Loucy (cell line): ENCODE measurements around the gene SYNE3.

Source experiments
- H2AFZ ChIP-seq: fragments of 200-600 bp; sonication (generic); 2 replicates; pipeline ENCODE4 v1.6.0; 2016; ENCODE audit warnings: antibody characterized with exemption, mild to moderate bottlenecking, low read length, moderate library complexity
- H3F3A ChIP-seq: fragments of 200-600 bp; 2 replicates; pipeline ENCODE4 v1.6.0; 2016; ENCODE audit warnings: antibody characterized with exemption, low read depth, mild to moderate bottlenecking
- H3K27me3 ChIP-seq: fragments of 200-600 bp; sonication (generic); 2 replicates; pipeline ENCODE4 v1.6.1; 2014; ENCODE audit warnings: low read length, mild to moderate bottlenecking; ENCODE audit not compliant: insufficient read depth, poor library complexity, severe bottlenecking
- H3K36me3 ChIP-seq: fragments of 200-600 bp; sonication (generic); 2 replicates; pipeline ENCODE4 v1.6.1; 2016; ENCODE audit warnings: low read length; ENCODE audit not compliant: insufficient read depth
- H3K4me1 ChIP-seq: fragments of 200-600 bp; sonication (generic); 2 replicates; pipeline ENCODE4 v1.5.1; 2014; ENCODE audit warnings: low read length, mild to moderate bottlenecking; ENCODE audit not compliant: insufficient read depth, poor library complexity, severe bottlenecking
- H3K4me2 ChIP-seq: fragments of 200-600 bp; sonication (generic); 2 replicates; pipeline ENCODE4 v1.6.0; 2014; ENCODE audit warnings: antibody characterized with exemption, low read length, low read depth, mild to moderate bottlenecking; ENCODE audit not compliant: poor library complexity, severe bottlenecking
- H3K4me3 ChIP-seq: fragments of 200-600 bp; sonication (generic); 2 replicates; pipeline ENCODE4 v1.5.1; 2014; ENCODE audit warnings: low read length, mild to moderate bottlenecking, mixed read lengths; ENCODE audit not compliant: poor library complexity, severe bottlenecking
- H3K79me2 ChIP-seq: fragments of 200-600 bp; sonication (generic); 2 replicates; pipeline ENCODE4 v1.6.1; 2014; ENCODE audit warnings: low read length; ENCODE audit not compliant: insufficient read depth
- H3K9ac ChIP-seq: fragments of 200-600 bp; sonication (generic); 2 replicates; pipeline ENCODE4 v1.6.0; 2014; ENCODE audit warnings: mild to moderate bottlenecking, low read depth, low read length, moderate library complexity; ENCODE audit not compliant: poor library complexity, severe bottlenecking
- H3K9me2 ChIP-seq: fragments of 200-600 bp; sonication (generic); replicated peaks from 2 replicates; pipeline ENCODE4 v1.6.1; 2016; ENCODE audit warnings: low read depth, low read length, mixed read lengths
- H3K9me3 ChIP-seq: fragments of 200-600 bp; sonication (generic); 2 replicates; pipeline ENCODE4 v1.6.1; 2014; ENCODE audit warnings: mild to moderate bottlenecking, antibody characterized with exemption, low read length, low read depth; ENCODE audit not compliant: insufficient read depth
- H4K20me1 ChIP-seq: fragments of 200-600 bp; sonication (generic); 2 replicates; pipeline ENCODE4 v1.6.0; 2014; ENCODE audit warnings: antibody characterized with exemption, low read length, mild to moderate bottlenecking; ENCODE audit not compliant: insufficient read depth, poor library complexity, severe bottlenecking
- CTCF ChIP-seq: fragments of 200-600 bp; sonication (generic); conservative IDR thresholded peaks from 2 replicates; pipeline ENCODE4 v1.5.1; 2014; ENCODE audit warnings: mild to moderate bottlenecking, antibody characterized with exemption, low read length
- EZH2phosphoT487 ChIP-seq: fragments of 200-600 bp; IDR thresholded peaks from 2 replicates; pipeline ENCODE4 v1.6.1; 2018; ENCODE audit warnings: antibody characterized with exemption, mild to moderate bottlenecking, moderate library complexity, borderline replicate concordance

Gene SYNE3

DNA sequence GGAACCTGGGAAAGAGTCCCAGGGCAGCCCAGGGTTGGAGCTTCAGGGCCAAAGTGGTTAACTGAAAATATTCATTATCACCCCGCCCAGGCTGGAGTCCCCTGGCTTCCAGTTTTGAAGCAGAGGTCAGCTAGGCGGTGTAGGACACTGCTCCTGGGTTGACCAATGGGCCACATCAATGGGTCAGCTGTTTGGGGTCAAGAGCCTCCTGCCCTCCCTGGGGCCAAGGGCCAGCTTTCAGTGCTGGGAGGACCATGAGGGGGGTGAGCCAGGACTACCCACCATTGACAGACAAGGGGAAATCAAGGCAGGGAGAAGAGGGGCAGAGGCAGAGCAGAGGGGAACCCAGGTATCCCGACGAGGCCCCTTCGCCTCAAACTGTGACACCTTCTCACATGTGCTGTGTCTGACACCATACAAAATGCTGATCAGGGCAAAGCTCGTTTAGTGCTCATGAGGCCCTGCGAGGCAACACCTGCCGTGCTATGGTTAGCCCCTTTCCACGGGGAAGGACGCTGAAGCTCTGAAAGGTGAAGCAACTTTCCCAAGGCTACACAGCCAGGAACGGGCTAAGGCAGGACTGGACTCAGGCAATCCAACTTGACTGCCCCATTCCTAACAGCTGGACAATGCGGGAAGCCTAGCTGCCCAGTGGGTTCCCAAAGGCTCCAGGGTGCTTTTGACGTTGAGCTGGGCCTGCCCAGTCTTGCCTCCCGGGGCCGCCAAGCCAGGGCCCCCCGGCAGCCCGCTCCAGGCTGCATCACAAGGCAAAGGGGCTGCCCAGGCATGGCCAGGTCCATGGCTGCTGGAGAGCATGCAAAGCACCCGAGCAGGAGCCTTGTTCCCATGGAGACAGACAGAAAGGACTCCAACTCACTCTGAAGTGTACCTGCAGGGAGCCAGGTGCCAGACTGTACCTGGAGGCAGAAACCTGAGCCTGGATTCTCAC, 2.0 kb downstream of the SYNE3 start:
- TF ChIP-seq CTCF (no peak), EZH2phosphoT487 (no peak)
- H3K4me3 ChIP-seq = no peak overlapping the region
- no peaks in the 10 kb centered on the region for H4K20me1 ChIP-seq
- H2AFZ ChIP-seq = no peak overlapping the region
- peaks cover 34% of the 10 kb centered on the region for H3K4me1 ChIP-seq
- H3K4me2 ChIP-seq = no peak overlapping the region
- no peaks in the 10 kb centered on the region for H3K9me3 ChIP-seq
- H3K79me2 ChIP-seq = no peaks in the 10 kb centered on the region
- no peaks in the 10 kb centered on the region for H3K27me3 ChIP-seq
- H3K9me2 ChIP-seq = no peaks in the 10 kb centered on the region
- no peaks in the 10 kb centered on the region for H3K36me3 ChIP-seq
- no peaks in the 10 kb centered on the region for H3F3A ChIP-seq
- H3K9ac ChIP-seq = no peak overlapping the region

DNA sequence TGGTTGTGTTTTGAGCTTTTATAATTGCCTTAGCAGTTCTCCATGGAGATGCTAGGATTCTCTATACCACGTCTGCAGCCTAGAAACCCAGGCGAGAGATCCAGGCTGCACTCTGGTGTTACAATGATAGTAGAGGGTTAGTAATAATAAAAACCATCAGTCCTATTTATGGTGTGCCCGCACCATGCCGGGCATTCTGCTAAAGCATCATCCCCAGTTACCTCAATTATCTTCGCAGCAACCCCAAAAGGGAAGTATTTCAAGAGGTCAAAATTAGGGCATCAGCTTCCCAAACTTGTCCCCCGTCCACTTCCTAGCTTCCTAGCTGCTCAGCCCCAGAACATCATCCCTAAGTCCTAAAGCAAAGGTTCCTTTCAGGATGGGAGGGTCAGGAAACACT, 3.2 kb downstream of the SYNE3 start:
- Histone ChIP-seq H3F3A (no peaks in the 10 kb centered on the region), H3K9ac (no peak overlapping the region), H3K4me3 (no peak overlapping the region), H4K20me1 (no peaks in the 10 kb centered on the region), H3K27me3 (no peaks in the 10 kb centered on the region), H2AFZ (no peak overlapping the region), H3K9me2 (no peaks in the 10 kb centered on the region), H3K4me1 (peaks cover 23% of the 10 kb centered on the region), H3K4me2 (no peak overlapping the region), H3K9me3 (no peaks in the 10 kb centered on the region), H3K79me2 (no peaks in the 10 kb centered on the region), H3K36me3 (no peaks in the 10 kb centered on the region)
- no peak for TF ChIP-seq EZH2phosphoT487
- no peak for TF ChIP-seq CTCF

DNA sequence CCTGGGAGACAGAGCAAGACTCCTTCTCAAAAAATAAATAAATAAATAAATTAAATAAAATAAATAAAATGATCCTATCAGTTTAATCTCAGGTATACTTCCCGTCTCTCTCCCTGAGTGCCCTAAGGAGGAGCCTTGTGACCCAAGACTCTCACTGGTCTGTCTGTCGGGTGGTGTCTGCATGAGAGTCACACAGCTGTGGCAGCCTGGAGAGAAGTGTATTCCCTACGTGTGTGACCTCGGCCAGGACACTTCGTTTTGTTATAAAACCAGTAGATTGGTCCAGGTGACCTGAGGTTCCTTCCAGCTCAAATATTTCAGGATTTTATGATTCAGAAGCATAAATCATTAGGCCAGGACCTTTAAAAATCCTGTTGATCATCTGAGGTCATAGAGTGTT, 4.8 kb downstream of the SYNE3 start:
- Histone ChIP-seq H4K20me1 (no peaks in the 10 kb centered on the region), H3K79me2 (no peaks in the 10 kb centered on the region), H3K9me2 (no peaks in the 10 kb centered on the region), H3K9ac (no peak overlapping the region), H3K4me3 (no peak overlapping the region), H3K4me2 (no peak overlapping the region), H2AFZ (no peak overlapping the region), H3K9me3 (no peaks in the 10 kb centered on the region), H3K36me3 (no peaks in the 10 kb centered on the region), H3F3A (no peaks in the 10 kb centered on the region), H3K4me1 (peaks cover 24% of the 10 kb centered on the region), H3K27me3 (no peaks in the 10 kb centered on the region)
- TF ChIP-seq EZH2phosphoT487 (no peak), CTCF (no peak)
